ENCODE measurements around the gene ZNF792.
"Not testable (repeated sequence)": the region's sequence is repeated elsewhere in the genome, so short reads cannot be mapped to it uniquely, and the experiment has no call there.

ZNF792 gene

GRCh38 chr19:34963573-34964406 is at the start of gene ZNF792:
Gene ZNF792 (minus strand): TSS chr19:34964229. CDS start chr19:34963662, 567 bp downstream.
- peak; percentile 34 for DNase-seq (ENCODE audit: low read depth)

GRCh38 chr19:35013041-35013819 is 49.2 kb upstream of the ZNF792 start:
- no peak for DNase-seq (ENCODE audit: low read depth)

- no peak for DNase-seq (ENCODE audit: low read depth)
Observed at GRCh38 chr19:35011737-35012682, 48.0 kb upstream of the ZNF792 start.

DNA sequence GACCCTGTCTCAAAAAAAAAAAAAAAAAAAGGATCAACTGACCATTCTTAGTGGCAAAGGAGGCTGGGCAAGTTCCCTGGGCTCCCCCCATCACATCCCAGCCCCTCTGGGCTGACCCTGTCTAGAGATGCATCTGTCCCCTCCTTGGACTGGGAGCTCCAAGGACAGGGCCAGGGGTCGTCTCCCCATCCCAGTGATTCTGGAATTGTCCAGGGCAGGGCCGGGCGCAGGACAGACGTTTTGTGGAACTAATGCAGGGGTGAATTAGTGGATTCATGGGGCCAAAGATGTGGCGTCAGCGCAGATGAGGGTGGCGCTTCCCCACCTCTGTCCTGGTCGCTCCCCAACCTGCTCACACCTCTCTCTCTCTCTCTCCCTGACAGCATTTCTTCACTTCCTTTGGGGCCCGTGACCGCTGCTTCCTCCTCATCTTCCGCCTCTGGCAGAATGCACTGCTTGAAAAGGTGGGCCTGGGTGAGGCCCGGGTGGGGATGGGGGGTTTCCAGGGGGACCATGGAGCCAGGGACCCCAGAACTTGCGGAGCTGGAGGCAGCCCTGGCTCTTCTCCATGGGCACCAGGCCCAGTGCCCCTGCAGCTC is 47.2 kb upstream of the ZNF792 start:
- DNase-seq (ENCODE audit: low read depth) = no peak

GRCh38 chr19:35009424-35010415 is 45.7 kb upstream of the ZNF792 start:
- DNase-seq (ENCODE audit: low read depth) = no peak

- no peak for DNase-seq (ENCODE audit: low read depth)
Observed at GRCh38 chr19:35008891-35009341, 44.9 kb upstream of the ZNF792 start.

GRCh38 chr19:35007427-35007826 is 43.4 kb upstream of the ZNF792 start:
- not testable (repeated sequence) for DNase-seq (ENCODE audit: low read depth)

- DNase-seq (ENCODE audit: low read depth) = no peak
Observed at GRCh38 chr19:35006999-35007365, 43.0 kb upstream of the ZNF792 start.

DNA sequence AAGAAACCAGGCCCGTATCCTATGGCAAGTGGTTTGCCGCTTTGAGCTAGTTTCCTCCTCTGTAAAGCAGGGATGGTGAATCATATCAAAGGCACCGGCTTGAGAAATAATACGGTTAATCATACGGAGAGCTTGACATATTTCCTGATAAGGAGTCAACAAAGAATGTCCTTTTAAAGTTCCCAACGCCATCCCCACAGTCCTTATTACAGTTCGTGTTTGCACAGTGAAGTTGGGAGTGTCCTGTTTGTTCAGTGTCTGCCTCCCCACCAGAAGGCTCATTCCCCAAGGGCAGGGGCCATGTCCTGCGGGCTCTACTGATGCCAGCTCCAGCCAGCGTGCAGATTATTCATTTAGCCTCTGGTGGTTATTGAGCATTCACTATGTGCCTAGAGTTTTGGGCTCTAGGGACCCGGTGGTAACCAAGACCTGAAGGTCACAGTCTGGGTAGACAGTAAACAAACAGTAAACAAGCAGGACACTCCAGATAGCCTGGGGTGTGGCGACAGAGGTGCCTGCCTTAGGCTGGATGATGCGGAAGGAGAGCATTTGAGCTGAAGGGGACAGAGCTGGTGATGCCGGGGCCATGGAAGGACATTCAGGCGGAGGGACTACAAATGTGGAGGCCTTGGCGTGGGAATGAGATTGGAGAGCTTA is 42.4 kb upstream of the ZNF792 start:
- peak; percentile 91 for DNase-seq (ENCODE audit: low read depth)

DNA sequence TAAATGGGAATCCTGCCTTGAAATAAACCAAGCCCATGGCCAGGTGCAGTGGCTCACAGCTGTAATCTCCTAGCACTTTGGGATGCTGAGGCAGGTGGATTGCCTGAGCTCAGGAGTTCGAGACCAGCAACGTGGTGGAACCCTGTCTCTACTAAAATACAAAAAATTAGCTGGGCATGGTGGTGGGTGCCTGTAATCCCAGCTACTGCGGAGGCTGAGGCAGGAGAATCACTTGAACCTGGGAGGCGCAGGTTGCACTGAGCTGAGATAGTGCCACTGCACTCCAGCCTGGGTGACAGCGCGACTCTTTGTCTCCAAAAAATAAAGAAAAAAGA is 41.9 kb upstream of the ZNF792 start:
- DNase-seq (ENCODE audit: low read depth) = not testable (repeated sequence)

GRCh38 chr19:35005256-35005977 is 41.4 kb upstream of the ZNF792 start:
- no peak for DNase-seq (ENCODE audit: low read depth)

DNA sequence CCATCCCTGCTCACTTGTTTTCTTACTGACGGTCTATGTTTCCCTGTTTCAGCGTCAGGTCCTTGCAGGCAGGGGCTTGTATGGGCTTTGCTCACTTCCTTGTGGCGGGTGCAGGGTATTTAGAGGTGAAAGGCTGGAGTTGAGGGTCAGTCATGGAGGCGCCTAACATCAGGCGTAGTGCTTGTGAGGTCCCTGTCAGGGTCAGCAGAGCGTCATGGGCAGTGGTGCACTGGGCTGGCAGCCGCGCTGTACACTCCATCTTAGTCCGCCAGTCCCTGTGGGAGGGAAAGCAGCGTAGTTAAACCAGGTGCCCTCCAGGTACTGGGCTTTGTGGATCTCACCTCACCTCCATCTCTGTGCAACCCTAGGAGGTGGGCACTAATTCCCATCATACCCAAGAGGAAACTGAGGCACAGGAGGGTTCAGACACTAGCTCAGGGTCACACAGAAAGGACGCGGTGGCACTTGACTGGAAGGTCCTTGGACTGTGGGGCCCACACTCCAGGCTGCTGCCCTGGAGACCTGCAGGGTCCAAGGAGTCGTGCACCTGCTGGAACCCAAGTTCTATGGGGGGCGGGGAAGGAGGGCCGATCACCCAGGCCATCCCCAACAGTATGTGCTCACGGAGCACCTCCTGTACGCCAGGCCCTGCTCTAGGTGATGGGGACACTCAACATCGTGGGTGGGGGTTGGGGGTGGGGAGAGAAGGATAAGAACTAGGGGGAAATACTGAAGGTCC is 40.7 kb upstream of the ZNF792 start:
- DNase-seq (ENCODE audit: low read depth) = no peak

DNA sequence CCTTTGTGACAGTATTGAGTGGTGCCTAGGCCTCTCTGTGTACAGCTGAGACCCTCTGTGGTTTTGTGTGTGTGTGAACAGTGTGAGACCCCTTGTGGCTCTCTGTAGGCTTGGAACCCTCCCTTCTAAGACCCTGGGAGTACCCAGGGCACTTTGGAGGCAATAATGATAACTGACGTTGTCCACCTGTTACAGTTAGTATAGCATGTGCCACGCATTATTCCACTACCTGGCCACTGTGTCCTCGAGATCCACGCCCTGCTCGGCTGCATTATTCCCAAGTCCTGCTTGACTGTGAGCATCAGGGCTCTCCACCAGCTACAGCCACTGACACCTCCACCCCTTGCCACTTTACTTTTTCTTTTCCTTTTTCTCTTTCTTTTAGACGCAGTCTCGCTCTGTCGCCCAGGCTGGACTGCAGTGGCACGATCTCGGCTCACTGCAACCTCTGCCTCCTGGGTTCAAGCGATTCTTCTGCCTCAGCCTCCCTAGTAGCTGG is 38.1 kb upstream of the ZNF792 start:
- DNase-seq (ENCODE audit: low read depth) = no peak

DNA sequence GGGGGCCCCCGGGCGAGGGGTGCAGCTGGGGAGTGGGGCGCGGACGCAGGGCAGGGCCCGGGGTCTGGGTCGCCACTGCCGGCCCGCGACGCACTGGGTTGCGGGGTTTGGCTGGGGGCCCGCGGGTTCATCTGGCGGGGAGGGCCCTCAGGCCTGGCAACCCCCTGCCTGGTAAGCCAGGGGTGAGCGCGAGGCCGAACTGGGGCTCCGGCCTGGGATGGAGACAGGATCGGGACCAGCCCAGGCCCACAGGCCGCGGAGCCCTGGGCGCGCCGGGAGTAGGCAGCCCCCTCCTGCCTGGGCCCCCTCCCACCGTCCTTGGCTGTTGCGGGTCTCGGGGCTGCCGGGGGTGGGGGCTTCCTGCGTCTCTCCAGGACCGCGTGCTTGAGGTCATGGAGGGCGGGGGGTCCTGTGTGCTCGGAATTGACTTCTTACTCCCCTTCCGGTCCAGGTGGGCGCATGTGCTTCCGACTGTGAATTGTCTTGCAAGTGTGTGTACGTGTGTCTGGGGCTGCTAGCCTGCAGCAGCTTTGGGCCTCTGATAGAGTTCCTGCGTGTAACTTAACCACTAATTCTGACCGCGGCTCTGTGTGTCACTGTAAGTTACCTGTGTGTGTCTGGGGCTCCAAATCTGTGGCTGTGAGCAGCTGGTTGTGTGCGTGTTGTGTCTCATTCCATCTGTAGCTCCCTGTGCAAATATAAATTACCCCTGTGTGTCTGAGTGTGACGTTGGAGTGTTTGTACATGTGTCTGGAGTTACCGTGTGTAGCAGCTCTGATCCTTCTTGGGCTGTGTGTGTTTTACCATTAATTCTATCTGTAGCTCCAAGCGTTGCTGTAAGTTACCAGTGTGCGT is 36.8 kb upstream of the ZNF792 start:
- no peak for DNase-seq (ENCODE audit: low read depth)

GRCh38 chr19:35000338-35000646 is 36.3 kb upstream of the ZNF792 start:
- DNase-seq (ENCODE audit: low read depth) = no peak

GRCh38 chr19:34999498-35000337 is 35.7 kb upstream of the ZNF792 start, which contains the start of gene GRAMD1A:
Gene GRAMD1A (plus strand): TSS chr19:35000323. CDS start chr19:35000479, 156 bp downstream.
- peak; percentile 73 for DNase-seq (ENCODE audit: low read depth)

Data from HS-27A (cell line).